GM12864 (cell line): ENCODE data around the gene RNU11.

Experiments used
- DNase-seq: peaks from one replicate; pipeline ENCODE4 v3.0.0-alpha.2; 2011; ENCODE audit warnings: low read depth
- H3K4me3 ChIP-seq: 2 replicates; pipeline ENCODE4 v1.5.1; 2011; ENCODE audit warnings: mild to moderate bottlenecking, low read depth, low read length, control low read depth
- TF ChIP-seq, protein P1 (sequence below): IDR thresholded peaks from 2 replicates; pipeline ENCODE4 v1.5.1; 2011; ENCODE audit warnings: low read depth, mild to moderate bottlenecking, moderate library complexity, low read length, control low read depth, inconsistent platforms; ENCODE audit errors: missing control alignments

The RNU11 gene

DNA sequence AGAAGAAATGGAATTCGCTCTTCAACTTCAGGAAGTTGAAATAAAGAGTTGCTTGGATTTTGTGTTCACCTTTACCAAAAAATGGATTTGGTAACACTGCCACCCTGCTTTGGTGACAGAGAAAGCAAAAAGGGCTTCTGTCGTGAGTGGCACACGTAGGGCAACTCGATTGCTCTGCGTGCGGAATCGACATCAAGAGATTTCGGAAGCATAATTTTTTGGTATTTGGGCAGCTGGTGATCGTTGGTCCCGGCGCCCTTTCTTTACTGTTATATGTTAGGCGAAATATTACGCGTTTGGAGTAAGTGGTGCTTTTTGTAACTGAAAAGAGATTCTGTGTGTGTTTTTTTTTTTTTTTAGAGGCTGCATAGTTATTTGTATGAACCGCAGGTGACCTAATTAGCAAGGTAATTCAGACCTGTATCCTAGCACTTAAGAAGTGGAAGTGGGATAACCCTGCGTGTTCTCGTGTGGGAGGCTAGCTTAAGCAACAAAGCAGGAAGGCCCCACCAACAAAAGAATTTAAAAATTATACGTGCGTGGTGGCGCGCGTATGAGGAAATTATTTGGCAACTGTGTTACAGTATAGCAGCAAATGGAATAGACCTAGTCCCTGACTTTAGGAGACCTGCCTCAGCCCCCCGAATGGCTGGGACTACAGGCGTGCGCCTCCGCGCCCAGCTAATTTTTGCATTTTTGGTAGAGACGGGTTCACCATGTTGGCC is at the start of gene RNU11:
TSS of gene RNU11 (plus strand) at position 127 of the 725 bp plus-strand sequence.
- H3K4me3 ChIP-seq = peak within 1 kb of the TSS; percentile 47
- TF ChIP-seq, protein P1, sequence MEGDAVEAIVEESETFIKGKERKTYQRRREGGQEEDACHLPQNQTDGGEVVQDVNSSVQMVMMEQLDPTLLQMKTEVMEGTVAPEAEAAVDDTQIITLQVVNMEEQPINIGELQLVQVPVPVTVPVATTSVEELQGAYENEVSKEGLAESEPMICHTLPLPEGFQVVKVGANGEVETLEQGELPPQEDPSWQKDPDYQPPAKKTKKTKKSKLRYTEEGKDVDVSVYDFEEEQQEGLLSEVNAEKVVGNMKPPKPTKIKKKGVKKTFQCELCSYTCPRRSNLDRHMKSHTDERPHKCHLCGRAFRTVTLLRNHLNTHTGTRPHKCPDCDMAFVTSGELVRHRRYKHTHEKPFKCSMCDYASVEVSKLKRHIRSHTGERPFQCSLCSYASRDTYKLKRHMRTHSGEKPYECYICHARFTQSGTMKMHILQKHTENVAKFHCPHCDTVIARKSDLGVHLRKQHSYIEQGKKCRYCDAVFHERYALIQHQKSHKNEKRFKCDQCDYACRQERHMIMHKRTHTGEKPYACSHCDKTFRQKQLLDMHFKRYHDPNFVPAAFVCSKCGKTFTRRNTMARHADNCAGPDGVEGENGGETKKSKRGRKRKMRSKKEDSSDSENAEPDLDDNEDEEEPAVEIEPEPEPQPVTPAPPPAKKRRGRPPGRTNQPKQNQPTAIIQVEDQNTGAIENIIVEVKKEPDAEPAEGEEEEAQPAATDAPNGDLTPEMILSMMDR = no peak
- peak; percentile 98 for DNase-seq

GRCh38 chr1:28601696-28602095 is 46.7 kb upstream of the RNU11 start:
- DNase-seq = no peak
- TF ChIP-seq, protein P1 = no peak
- H3K4me3 ChIP-seq = no peak overlapping the region

- no peak for DNase-seq
- no peak overlapping the region for H3K4me3 ChIP-seq
- TF ChIP-seq, protein P1 = peak; percentile 54
These were observed 45.6 kb upstream of the RNU11 start for GRCh38 chr1:28602536-28603439.

DNA sequence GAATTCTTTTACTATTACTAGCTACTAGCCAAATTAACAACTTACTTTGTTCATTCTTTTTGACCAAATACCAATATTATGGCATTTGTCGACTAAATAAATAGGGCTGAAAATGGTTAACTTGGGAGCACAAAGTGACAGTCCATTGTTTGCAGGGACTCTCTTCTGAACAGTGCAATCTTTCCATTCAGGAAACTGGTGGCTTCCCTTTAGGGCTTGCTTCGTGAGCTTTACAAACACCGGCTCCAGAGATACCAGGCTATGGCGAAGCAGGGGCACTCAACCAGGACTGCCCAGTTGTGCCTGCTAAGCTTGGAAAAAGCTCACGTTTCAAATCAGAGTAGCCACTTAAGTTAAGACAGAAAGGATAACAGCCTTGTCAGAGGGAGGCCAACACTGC is 44.0 kb upstream of the RNU11 start:
- no peak overlapping the region for H3K4me3 ChIP-seq
- no peak for DNase-seq
- TF ChIP-seq, protein P1 = no peak

DNA sequence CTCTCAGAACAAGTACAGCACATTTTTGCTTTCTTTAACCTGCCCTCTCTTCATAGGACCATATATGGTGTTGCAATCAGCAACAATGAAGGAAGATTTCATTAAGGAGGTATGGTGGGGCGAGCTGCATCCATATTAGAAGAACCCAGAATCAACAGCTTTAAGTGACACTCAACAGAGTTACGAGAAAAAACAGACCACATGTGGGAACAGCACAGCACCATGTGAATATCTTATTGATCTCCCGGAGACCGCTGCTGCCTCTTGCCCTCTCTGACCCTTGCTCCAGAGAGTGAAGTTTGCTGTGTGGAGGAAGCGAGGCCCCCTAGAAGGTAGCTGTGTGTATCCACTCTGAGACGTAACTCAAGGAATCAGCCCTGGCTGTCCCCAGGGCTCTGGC is 43.4 kb upstream of the RNU11 start:
- no peak overlapping the region for H3K4me3 ChIP-seq
- no peak for DNase-seq
- TF ChIP-seq, protein P1 = no peak

DNA sequence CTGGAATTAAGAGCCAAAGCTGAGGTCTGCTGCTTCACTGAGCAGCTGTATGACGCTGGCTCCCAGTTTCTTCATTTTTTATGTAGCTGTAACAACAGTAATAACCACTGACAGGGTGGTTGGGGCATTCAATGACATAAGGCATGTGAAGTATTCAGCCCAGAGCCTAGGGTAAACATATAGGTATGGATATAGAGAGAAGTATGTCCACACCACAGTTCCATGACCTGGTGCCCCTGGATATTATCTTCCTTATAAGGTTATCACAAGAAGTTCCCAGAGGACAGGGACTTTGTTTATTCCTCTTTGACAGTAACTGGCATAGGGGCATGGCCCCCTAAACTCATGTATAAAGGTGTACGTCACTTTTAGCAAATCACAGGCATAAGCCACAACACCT is 41.6 kb upstream of the RNU11 start:
- TF ChIP-seq, protein P1 = no peak
- no peak overlapping the region for H3K4me3 ChIP-seq
- no peak for DNase-seq

DNA sequence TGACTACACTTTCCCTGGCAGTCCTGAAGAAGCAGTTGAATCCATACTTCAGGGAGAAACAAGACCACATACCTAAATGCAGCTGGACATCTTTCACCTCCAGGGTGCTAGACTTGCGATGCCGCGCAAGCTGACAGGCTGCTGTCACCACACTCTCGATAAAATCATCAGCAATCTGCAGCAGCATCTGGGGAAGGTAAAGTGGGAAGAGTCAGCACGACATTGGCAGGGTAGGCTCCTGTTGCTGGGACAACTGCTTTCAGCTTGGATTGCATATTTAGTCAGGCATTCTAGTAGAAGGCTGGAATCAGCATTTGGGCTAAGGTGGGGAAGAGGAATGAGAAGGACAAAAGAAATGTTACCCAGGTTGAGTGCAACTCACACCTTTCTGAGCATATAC is 35.2 kb upstream of the RNU11 start:
- DNase-seq = no peak
- no peak overlapping the region for H3K4me3 ChIP-seq
- TF ChIP-seq, protein P1 = no peak
